GM23338 (cell line): ENCODE measurements around the gene RASSF1. TPM values are rescaled to one million over a fixed set of nuclear protein-coding genes. Genes with fewer than 3 reads are reported as not detected.
A peak's percentile ranks its signal among the peaks of the same experiment; 100 is the strongest.

Experiments used
- ATAC-seq: fragments of 200-7000 bp; cut with Tn5 transposase; 3 replicates; pipeline ENCODE4 v1.9.1; 2020
- DNase-seq: peaks from one replicate; pipeline ENCODE4 v3.0.0-alpha.2; 2015; ENCODE audit warnings: low spot score
- H2AFZ ChIP-seq: fragments of 200-600 bp; sonication (generic); 2 replicates; pipeline ENCODE4 v1.8.0; 2016; ENCODE audit warnings: antibody characterized with exemption, mild to moderate bottlenecking, moderate library complexity
- H3F3A ChIP-seq: fragments of 200-600 bp; sonication (generic); replicated peaks from 2 replicates; pipeline ENCODE4 v1.8.0; 2017; ENCODE audit warnings: antibody characterized with exemption, mixed run types, low read depth
- H3K27ac ChIP-seq: fragments of 200-600 bp; sonication (generic); 2 replicates; pipeline ENCODE4 v1.6.1; 2016; ENCODE audit warnings: low read depth
- H3K27me3 ChIP-seq: fragments of 200-600 bp; sonication (generic); 2 replicates; pipeline ENCODE4 v1.8.0; 2016; ENCODE audit warnings: mild to moderate bottlenecking, mixed run types, moderate library complexity; ENCODE audit not compliant: insufficient read depth
- H3K36me3 ChIP-seq: fragments of 200-600 bp; sonication (generic); 2 replicates; pipeline ENCODE4 v1.8.0; 2016; ENCODE audit warnings: mild to moderate bottlenecking; ENCODE audit not compliant: insufficient read depth
- H3K4me1 ChIP-seq: fragments of 200-600 bp; sonication (generic); 2 replicates; pipeline ENCODE4 v1.8.0; 2016; ENCODE audit warnings: mild to moderate bottlenecking, moderate library complexity; ENCODE audit not compliant: insufficient read depth
- H3K4me2 ChIP-seq: fragments of 200-600 bp; sonication (generic); 2 replicates; pipeline ENCODE4 v1.7.1; 2017; ENCODE audit warnings: mixed run types
- H3K4me3 ChIP-seq: fragments of 200-600 bp; sonication (generic); 2 replicates; pipeline ENCODE4 v1.6.1; 2016; ENCODE audit warnings: mixed run types
- H3K79me2 ChIP-seq: fragments of 200-600 bp; sonication (generic); replicated peaks from 2 replicates; pipeline ENCODE4 v1.8.0; 2017; ENCODE audit warnings: mild to moderate bottlenecking; ENCODE audit not compliant: insufficient read depth
- H3K9me2 ChIP-seq: fragments of 200-600 bp; sonication (generic); 2 replicates; pipeline ENCODE4 v1.8.0; 2017; ENCODE audit not compliant: insufficient read depth
- H4K20me1 ChIP-seq: fragments of 200-600 bp; sonication (generic); replicated peaks from 2 replicates; pipeline ENCODE4 v1.8.0; 2017; ENCODE audit warnings: mild to moderate bottlenecking; ENCODE audit not compliant: insufficient read depth
- H3K27ac Mint-ChIP-seq: 2 replicates; pipeline ENCODE4 v1.8.0; 2020; ENCODE audit warnings: inconsistent platforms, mild to moderate bottlenecking, moderate library complexity, mixed read lengths
- H3K27me3 Mint-ChIP-seq: 3 replicates; pipeline ENCODE4 v1.8.0; 2022; ENCODE audit warnings: low read depth, mild to moderate bottlenecking, moderate library complexity, mixed read lengths, inconsistent platforms; ENCODE audit not compliant: insufficient read depth, poor library complexity
- H3K36me3 Mint-ChIP-seq: 3 replicates; pipeline ENCODE4 v1.8.0; 2021; ENCODE audit warnings: low read depth, mild to moderate bottlenecking, inconsistent platforms, moderate library complexity, mixed read lengths
- H3K4me1 Mint-ChIP-seq: 3 replicates; pipeline ENCODE4 v1.8.0; 2020; ENCODE audit warnings: mild to moderate bottlenecking, inconsistent platforms, mixed read lengths
- H3K4me3 Mint-ChIP-seq: 3 replicates; pipeline ENCODE4 v1.8.0; 2021; ENCODE audit warnings: moderate library complexity, mild to moderate bottlenecking, inconsistent platforms, mixed read lengths
- H3K9me3 Mint-ChIP-seq: 3 replicates; pipeline ENCODE4 v1.8.0; 2020; ENCODE audit warnings: moderate library complexity, mild to moderate bottlenecking, inconsistent platforms, mixed read lengths
- CREB1 ChIP-seq: fragments of 250-450 bp; sonication (Bioruptor Pico); IDR thresholded peaks from 2 replicates; pipeline ENCODE4 v1.5.0; 2020; ENCODE audit warnings: low read depth, mild to moderate bottlenecking, moderate library complexity
- CTCF ChIP-seq, 2 experiments: fragments of 200-600 bp in 1 of 2; sonication (generic) in 1 of 2; conservative IDR thresholded peaks; 2 replicates each; pipeline versions ENCODE4 v1.5.1 to v1.6.1; 2016 to 2017; ENCODE audit warnings: antibody characterized with exemption in 2 of 2, low read depth in 2 of 2, mild to moderate bottlenecking in 2 of 2, moderate library complexity in 1 of 2
- ETS1 ChIP-seq: IDR thresholded peaks from 2 replicates; pipeline ENCODE4 v1.6.1; 2016; ENCODE audit warnings: antibody characterized with exemption
- NANOG ChIP-seq: IDR thresholded peaks from 2 replicates; pipeline ENCODE4 v1.6.1; 2016; ENCODE audit warnings: antibody characterized with exemption, borderline replicate concordance
- POLR2AphosphoS5 ChIP-seq: IDR thresholded peaks from 2 replicates; pipeline ENCODE4 v1.6.1; 2016; ENCODE audit warnings: antibody characterized with exemption, low read depth
- REST ChIP-seq: IDR thresholded peaks from one replicate; pipeline ENCODE4 v1.6.1; 2018; ENCODE audit warnings: antibody characterized with exemption; ENCODE audit not compliant: unreplicated experiment
- ZNF114 ChIP-seq: fragments of 250-450 bp; sonication (Bioruptor Pico); IDR thresholded peaks from 2 replicates; pipeline ENCODE4 v1.5.0; 2020; ENCODE audit warnings: mild to moderate bottlenecking, moderate library complexity
- ZNF331 ChIP-seq: fragments of 250-450 bp; sonication (Bioruptor Pico); IDR thresholded peaks from 2 replicates; pipeline ENCODE4 v1.5.0; 2020; ENCODE audit warnings: low read depth, mild to moderate bottlenecking, moderate library complexity
- ZNF462 ChIP-seq: fragments of 250-450 bp; sonication (Bioruptor Pico); IDR thresholded peaks from 2 replicates; pipeline ENCODE4 v1.5.0; 2020; ENCODE audit warnings: mild to moderate bottlenecking, moderate library complexity
- polyA plus RNA-seq: library from polyadenylated mRNA; unstranded; fragments of >200 nt; fragmentation: Nextera tagmentation; extraction: Ambion mirVana; gene quantifications from 2 replicates; pipeline ENCODE4 v1.2.1, GENCODE V29; 2016
- total RNA-seq: library from RNA; depleted of rRNA; stranded (reverse); fragments of >200 nt; shearing (Covaris generic); gene quantifications from 2 replicates; pipeline ENCODE4 v1.2.3, GENCODE V29; 2014

RASSF1 gene
- total and polyA plus RNA-seq, 2 experiments from 2014 or later = 9.6 to 15.7 TPM

- Mint-ChIP-seq H3K9me3 (no peaks in the 10 kb centered on the region; the same call in 2 of the 3 replicates), H3K36me3 (peaks cover 8% of the 10 kb centered on the region), H3K4me3 (no peak overlapping the region; the same call in 2 of the 3 replicates), H3K27ac (no peak overlapping the region), H3K27me3 (peaks cover 10% of the 10 kb centered on the region), H3K4me1 (peaks cover 24% of the 10 kb centered on the region)
- Histone ChIP-seq H3K4me1 (peaks cover 10% of the 10 kb centered on the region; the same call in 1 of the 2 replicates), H3K79me2 (peaks cover 21% of the 10 kb centered on the region), H3K4me3 (peak overlapping the region; percentile 75; the same call in 1 of the 2 replicates), H3K27ac (no peak overlapping the region), H4K20me1 (peaks cover 24% of the 10 kb centered on the region), H2AFZ (no peak overlapping the region), H3K4me2 (no peak overlapping the region), H3K27me3 (no peaks in the 10 kb centered on the region), H3K36me3 (no peaks in the 10 kb centered on the region), H3K9me2 (no peaks in the 10 kb centered on the region), H3F3A (no peaks in the 10 kb centered on the region)
- TF ChIP-seq CTCF (conservative IDR thresholded peaks at IDR 0.05; ENCODE audit: low read depth in 2 of 2) = no peak
- no peak for TF ChIP-seq ETS1
- no peak for TF ChIP-seq ZNF462 (CRISPR knock-in tag)
- no peak for TF ChIP-seq ZNF331 (CRISPR knock-in tag)
- no peak for TF ChIP-seq ZNF114 (CRISPR knock-in tag)
- no peak for TF ChIP-seq CREB1 (CRISPR knock-in tag)
- no peak for TF ChIP-seq NANOG
- no peak for TF ChIP-seq POLR2AphosphoS5
- TF ChIP-seq REST = no peak
- no peak for DNase-seq
- ATAC-seq = no peak
Measured at GRCh38 chr3:50356553-50356952, 15.9 kb upstream of the RASSF1 start.
